ENCODE measurements around the gene CNN2. TPM values are rescaled to one million over a fixed set of nuclear protein-coding genes. Genes with fewer than 3 reads are reported as not detected.

Gene CNN2
- total and polyA plus RNA-seq, 2 of the 13 experiments (the other 11 are each of a cell fraction or from before 2014, with no cell fraction given) = 63.6 to 70.0 TPM

- TF ChIP-seq, protein P1, sequence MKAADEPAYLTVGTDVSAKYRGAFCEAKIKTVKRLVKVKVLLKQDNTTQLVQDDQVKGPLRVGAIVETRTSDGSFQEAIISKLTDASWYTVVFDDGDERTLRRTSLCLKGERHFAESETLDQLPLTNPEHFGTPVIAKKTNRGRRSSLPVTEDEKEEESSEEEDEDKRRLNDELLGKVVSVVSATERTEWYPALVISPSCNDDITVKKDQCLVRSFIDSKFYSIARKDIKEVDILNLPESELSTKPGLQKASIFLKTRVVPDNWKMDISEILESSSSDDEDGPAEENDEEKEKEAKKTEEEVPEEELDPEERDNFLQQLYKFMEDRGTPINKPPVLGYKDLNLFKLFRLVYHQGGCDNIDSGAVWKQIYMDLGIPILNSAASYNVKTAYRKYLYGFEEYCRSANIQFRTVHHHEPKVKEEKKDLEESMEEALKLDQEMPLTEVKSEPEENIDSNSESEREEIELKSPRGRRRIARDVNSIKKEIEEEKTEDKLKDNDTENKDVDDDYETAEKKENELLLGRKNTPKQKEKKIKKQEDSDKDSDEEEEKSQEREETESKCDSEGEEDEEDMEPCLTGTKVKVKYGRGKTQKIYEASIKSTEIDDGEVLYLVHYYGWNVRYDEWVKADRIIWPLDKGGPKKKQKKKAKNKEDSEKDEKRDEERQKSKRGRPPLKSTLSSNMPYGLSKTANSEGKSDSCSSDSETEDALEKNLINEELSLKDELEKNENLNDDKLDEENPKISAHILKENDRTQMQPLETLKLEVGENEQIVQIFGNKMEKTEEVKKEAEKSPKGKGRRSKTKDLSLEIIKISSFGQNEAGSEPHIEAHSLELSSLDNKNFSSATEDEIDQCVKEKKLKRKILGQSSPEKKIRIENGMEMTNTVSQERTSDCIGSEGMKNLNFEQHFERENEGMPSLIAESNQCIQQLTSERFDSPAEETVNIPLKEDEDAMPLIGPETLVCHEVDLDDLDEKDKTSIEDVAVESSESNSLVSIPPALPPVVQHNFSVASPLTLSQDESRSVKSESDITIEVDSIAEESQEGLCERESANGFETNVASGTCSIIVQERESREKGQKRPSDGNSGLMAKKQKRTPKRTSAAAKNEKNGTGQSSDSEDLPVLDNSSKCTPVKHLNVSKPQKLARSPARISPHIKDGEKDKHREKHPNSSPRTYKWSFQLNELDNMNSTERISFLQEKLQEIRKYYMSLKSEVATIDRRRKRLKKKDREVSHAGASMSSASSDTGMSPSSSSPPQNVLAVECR (CRISPR knock-in tag; IDR thresholded peaks at IDR 0.05; ENCODE audit: borderline replicate concordance) = peak; percentile 47; the same call in 1 of the 2 replicates
- TF ChIP-seq SAP130 (CRISPR knock-in tag; IDR thresholded peaks at IDR 0.05; ENCODE audit: low read depth) (peak; percentile 77), ARNT2 (CRISPR knock-in tag; IDR thresholded peaks at IDR 0.05; ENCODE audit: low read depth) (no peak), ZFP36 (IDR thresholded peaks at IDR 0.05; ENCODE audit: borderline replicate concordance, low read depth, low read length, partially characterized antibody) (peak; percentile 65), BATF2 (CRISPR knock-in tag; IDR thresholded peaks at IDR 0.05) (no peak), ZNF629 (CRISPR knock-in tag; conservative IDR thresholded peaks at IDR 0.05) (peak; percentile 67), CEBPB (IDR thresholded peaks at IDR 0.05; ENCODE audit: borderline replicate concordance, low read depth, low read length) (no peak), ZNF816 (CRISPR knock-in tag; IDR thresholded peaks at IDR 0.05; ENCODE audit: borderline replicate concordance) (no peak), SIX1 (CRISPR knock-in tag; IDR thresholded peaks at IDR 0.05; ENCODE audit: borderline replicate concordance) (no peak), ZNF768 (CRISPR knock-in tag; IDR thresholded peaks at IDR 0.05) (peak; percentile 96), TBL1XR1 (IDR thresholded peaks at IDR 0.05; ENCODE audit: borderline replicate concordance, low read length, partially characterized antibody) (peak; percentile 8), POLR2A (IDR thresholded peaks at IDR 0.05; ENCODE audit: insufficient read depth in 1 of 2, low read depth in 2 of 2, low read length in 2 of 2) (peak; percentile 3 to 50; a peak in 2 of 4 replicates), ZMYM3 (CRISPR knock-in tag; IDR thresholded peaks at IDR 0.05) (0 out of 2 replicates have a peak, but pooled peaks have one; percentile 46), HMGXB4 (CRISPR knock-in tag; IDR thresholded peaks at IDR 0.05; ENCODE audit: borderline replicate concordance in 1 of 2, low read depth in 1 of 2) (peak in 1 of 2 experiments; percentile 23; a peak in 1 of 4 replicates), ZBTB7B (CRISPR knock-in tag; IDR thresholded peaks at IDR 0.05) (peak; percentile 52; the same call in 1 of the 2 replicates), ATAD3A (CRISPR knock-in tag; IDR thresholded peaks at IDR 0.05) (no peak)
- TF ChIP-seq, protein P2, sequence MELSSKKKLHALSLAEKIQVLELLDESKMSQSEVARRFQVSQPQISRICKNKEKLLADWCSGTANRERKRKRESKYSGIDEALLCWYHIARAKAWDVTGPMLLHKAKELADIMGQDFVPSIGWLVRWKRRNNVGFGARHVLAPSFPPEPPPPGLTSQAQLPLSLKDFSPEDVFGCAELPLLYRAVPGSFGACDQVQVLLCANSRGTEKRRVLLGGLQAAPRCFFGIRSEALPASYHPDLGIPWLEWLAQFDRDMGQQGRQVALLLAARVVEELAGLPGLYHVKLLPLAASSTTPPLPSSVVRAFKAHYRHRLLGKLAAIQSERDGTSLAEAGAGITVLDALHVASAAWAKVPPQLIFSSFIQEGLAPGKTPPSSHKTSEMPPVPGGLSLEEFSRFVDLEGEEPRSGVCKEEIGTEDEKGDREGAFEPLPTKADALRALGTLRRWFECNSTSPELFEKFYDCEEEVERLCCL (CRISPR knock-in tag; IDR thresholded peaks at IDR 0.05; ENCODE audit: borderline replicate concordance) = no peak
- TF ChIP-seq, protein P3, sequence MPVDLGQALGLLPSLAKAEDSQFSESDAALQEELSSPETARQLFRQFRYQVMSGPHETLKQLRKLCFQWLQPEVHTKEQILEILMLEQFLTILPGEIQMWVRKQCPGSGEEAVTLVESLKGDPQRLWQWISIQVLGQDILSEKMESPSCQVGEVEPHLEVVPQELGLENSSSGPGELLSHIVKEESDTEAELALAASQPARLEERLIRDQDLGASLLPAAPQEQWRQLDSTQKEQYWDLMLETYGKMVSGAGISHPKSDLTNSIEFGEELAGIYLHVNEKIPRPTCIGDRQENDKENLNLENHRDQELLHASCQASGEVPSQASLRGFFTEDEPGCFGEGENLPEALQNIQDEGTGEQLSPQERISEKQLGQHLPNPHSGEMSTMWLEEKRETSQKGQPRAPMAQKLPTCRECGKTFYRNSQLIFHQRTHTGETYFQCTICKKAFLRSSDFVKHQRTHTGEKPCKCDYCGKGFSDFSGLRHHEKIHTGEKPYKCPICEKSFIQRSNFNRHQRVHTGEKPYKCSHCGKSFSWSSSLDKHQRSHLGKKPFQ (CRISPR knock-in tag; IDR thresholded peaks at IDR 0.05; ENCODE audit: insufficient replicate concordance) = no peak
These were observed 1.9 kb downstream of the CNN2 start (continued) for GRCh38 chr19:1028062-1028926.

Measured in HepG2 (cell line).